Trophoblast cell (in vitro differentiated cells and primary cell): ENCODE measurements around the gene KCNT2.

Experiments
- DNase-seq, 2 donors: peaks; one replicate each; pipeline ENCODE4 v3.0.0-alpha.2; 2016
- H2AFZ ChIP-seq: 2 replicates; pipeline ENCODE4 v1.6.1; 2013; ENCODE audit warnings: low read length, moderate library complexity, mild to moderate bottlenecking; ENCODE audit not compliant: insufficient read depth, poor library complexity
- H2AK5ac ChIP-seq: 2 replicates; pipeline ENCODE4 v1.6.1; 2013; ENCODE audit warnings: mild to moderate bottlenecking, low read length
- H2BK120ac ChIP-seq: 2 replicates; pipeline ENCODE4 v1.6.1; 2013; ENCODE audit warnings: low read length, mild to moderate bottlenecking, moderate library complexity; ENCODE audit not compliant: insufficient read depth, poor library complexity
- H2BK12ac ChIP-seq: 2 replicates; pipeline ENCODE4 v1.6.1; 2013; ENCODE audit warnings: mild to moderate bottlenecking, low read length, moderate library complexity
- H2BK5ac ChIP-seq: 2 replicates; pipeline ENCODE4 v1.6.1; 2013; ENCODE audit warnings: low read length, low read depth, moderate library complexity, mild to moderate bottlenecking; ENCODE audit not compliant: poor library complexity
- H3K14ac ChIP-seq: 2 replicates; pipeline ENCODE4 v1.6.1; 2013; ENCODE audit warnings: mild to moderate bottlenecking, low read length
- H3K18ac ChIP-seq: 2 replicates; pipeline ENCODE4 v1.6.1; 2013; ENCODE audit warnings: mild to moderate bottlenecking, low read length
- H3K23ac ChIP-seq: 2 replicates; pipeline ENCODE4 v1.6.1; 2013; ENCODE audit warnings: low read length
- H3K27ac ChIP-seq: 2 replicates; pipeline ENCODE4 v1.5.1; 2013; ENCODE audit warnings: low read depth, mild to moderate bottlenecking, inconsistent platforms, low read length, moderate library complexity
- H3K27me3 ChIP-seq: 2 replicates; pipeline ENCODE4 v1.6.1; 2013; ENCODE audit warnings: inconsistent platforms, mild to moderate bottlenecking, low read length, moderate library complexity; ENCODE audit not compliant: insufficient read depth
- H3K36me3 ChIP-seq, 2 experiments: 1 replicate in 1 of 2; 2 replicates in 1 of 2; pipeline ENCODE4 v1.6.1; 2013; ENCODE audit warnings: low read length in 2 of 2, mild to moderate bottlenecking in 2 of 2, moderate library complexity in 1 of 2; ENCODE audit not compliant: insufficient read depth in 2 of 2, control insufficient read depth in 1 of 2
- H3K4ac ChIP-seq: 2 replicates; pipeline ENCODE4 v1.6.1; 2013; ENCODE audit warnings: low read depth, mild to moderate bottlenecking, low read length, moderate library complexity
- H3K4me1 ChIP-seq, 2 experiments: 1 replicate in 1 of 2; 2 replicates in 1 of 2; pipeline ENCODE4 v1.6.1; 2013; ENCODE audit warnings: low read length in 2 of 2, mild to moderate bottlenecking in 2 of 2, moderate library complexity in 1 of 2; ENCODE audit not compliant: insufficient read depth in 2 of 2, control insufficient read depth in 1 of 2
- H3K4me2 ChIP-seq: 2 replicates; pipeline ENCODE4 v1.6.1; 2013; ENCODE audit warnings: inconsistent platforms, mild to moderate bottlenecking, low read length, moderate library complexity
- H3K4me3 ChIP-seq: 2 replicates; pipeline ENCODE4 v1.5.1; 2013; ENCODE audit warnings: mild to moderate bottlenecking, low read depth, low read length, inconsistent platforms
- H3K79me1 ChIP-seq: one replicate; pipeline ENCODE4 v1.6.1; 2013; ENCODE audit warnings: low read length
- H3K79me2 ChIP-seq: 2 replicates; pipeline ENCODE4 v1.6.1; 2013; ENCODE audit warnings: low read length, mild to moderate bottlenecking; ENCODE audit not compliant: control insufficient read depth, insufficient read depth, poor library complexity
- H3K9ac ChIP-seq: 2 replicates; pipeline ENCODE4 v1.6.1; 2013; ENCODE audit warnings: mild to moderate bottlenecking, low read length
- H3K9me3 ChIP-seq: 2 replicates; pipeline ENCODE4 v1.6.1; 2013; ENCODE audit warnings: low read depth, mild to moderate bottlenecking, control low read depth, inconsistent platforms, low read length; ENCODE audit not compliant: insufficient read depth
- H4K12ac ChIP-seq: 2 replicates; pipeline ENCODE4 v1.6.1; 2013; ENCODE audit warnings: low read depth, mild to moderate bottlenecking, low read length, moderate library complexity
- H4K8ac ChIP-seq: 2 replicates; pipeline ENCODE4 v1.6.1; 2013; ENCODE audit warnings: low read depth, mild to moderate bottlenecking, low read length, moderate library complexity
- H4K91ac ChIP-seq: one replicate; pipeline ENCODE4 v1.6.1; 2013; ENCODE audit warnings: low read depth, mild to moderate bottlenecking, low read length, moderate library complexity
- WGBS: extraction: QIAGEN DNeasy Blood & Tissue Kit; methylation state at CpG from one replicate; pipeline ENCODE4 v1.1.7; 2013; ENCODE audit warnings: missing lambda C conversion rate; ENCODE audit not compliant: insufficient read length, insufficient coverage; ENCODE audit errors: extremely low coverage; 5-methylcytosine and 5-hydroxymethylcytosine counted together

The KCNT2 gene

GRCh38 chr1:196209983-196210382 is 398.3 kb downstream of the KCNT2 start:
- H3K36me3 ChIP-seq, result no peaks in the 10 kb centered on the region
- no peaks in the 10 kb centered on the region for H3K9me3 ChIP-seq
- H4K91ac ChIP-seq, result no peak overlapping the region
- no peak overlapping the region for H3K4me3 ChIP-seq
- no peak overlapping the region for H2AFZ ChIP-seq
- H3K4me1 ChIP-seq, result no peaks in the 10 kb centered on the region
- no peak overlapping the region for H3K4me2 ChIP-seq
- no peak for DNase-seq
- WGBS, result no CpG with 5 or more reads among the region's 2 CpGs
- no peak overlapping the region for H2AK5ac ChIP-seq
- no peaks in the 10 kb centered on the region for H3K79me2 ChIP-seq
- no peak overlapping the region for H2BK5ac ChIP-seq
- H2BK12ac ChIP-seq, result no peak overlapping the region
- no peak overlapping the region for H2BK120ac ChIP-seq
- no peak overlapping the region for H3K18ac ChIP-seq
- H3K23ac ChIP-seq, result no peak overlapping the region
- H3K4ac ChIP-seq, result no peak overlapping the region
- no peak overlapping the region for H3K27ac ChIP-seq
- H3K27me3 ChIP-seq, result no peaks in the 10 kb centered on the region
- no peak overlapping the region for H4K8ac ChIP-seq
- no peak overlapping the region for H3K9ac ChIP-seq
- no peaks in the 10 kb centered on the region for H3K79me1 ChIP-seq
- H4K12ac ChIP-seq, result no peak overlapping the region
- H3K14ac ChIP-seq, result no peak overlapping the region

- H3K9me3 ChIP-seq, result no peaks in the 10 kb centered on the region
- no peak overlapping the region for H3K27ac ChIP-seq
- no peak overlapping the region for H3K14ac ChIP-seq
- no peak overlapping the region for H3K4ac ChIP-seq
- no peak overlapping the region for H3K4me3 ChIP-seq
- H4K8ac ChIP-seq, result no peak overlapping the region
- no peak overlapping the region for H4K91ac ChIP-seq
- H2BK5ac ChIP-seq, result no peak overlapping the region
- WGBS, result no CpG with 5 or more reads among the region's 3 CpGs
- H3K23ac ChIP-seq, result no peak overlapping the region
- no peak overlapping the region for H2AFZ ChIP-seq
- H3K27me3 ChIP-seq, result no peaks in the 10 kb centered on the region
- H3K4me2 ChIP-seq, result no peak overlapping the region
- H3K18ac ChIP-seq, result no peak overlapping the region
- no peak overlapping the region for H2BK120ac ChIP-seq
- no peak overlapping the region for H4K12ac ChIP-seq
- no peaks in the 10 kb centered on the region for H3K36me3 ChIP-seq
- no peak overlapping the region for H2AK5ac ChIP-seq
- no peaks in the 10 kb centered on the region for H3K79me2 ChIP-seq
- no peaks in the 10 kb centered on the region for H3K79me1 ChIP-seq
- no peaks in the 10 kb centered on the region for H3K4me1 ChIP-seq
- DNase-seq, result no peak
- no peak overlapping the region for H2BK12ac ChIP-seq
- no peak overlapping the region for H3K9ac ChIP-seq
These were observed 399.0 kb downstream of the KCNT2 start for GRCh38 chr1:196209265-196209664.

GRCh38 chr1:196207612-196208217 is 400.5 kb downstream of the KCNT2 start:
- no peaks in the 10 kb centered on the region for H3K79me2 ChIP-seq
- H3K9ac ChIP-seq, result no peak overlapping the region
- peak in 1 of 2 donors; percentile 57 for DNase-seq
- no peak overlapping the region for H2AK5ac ChIP-seq
- no peak overlapping the region for H3K4me3 ChIP-seq
- H2BK5ac ChIP-seq, result no peak overlapping the region
- H4K91ac ChIP-seq, result no peak overlapping the region
- no peak overlapping the region for H3K18ac ChIP-seq
- no peaks in the 10 kb centered on the region for H3K36me3 ChIP-seq
- no peak overlapping the region for H4K8ac ChIP-seq
- H2AFZ ChIP-seq, result no peak overlapping the region
- no peak overlapping the region for H3K27ac ChIP-seq
- no peak overlapping the region for H3K23ac ChIP-seq
- H3K4ac ChIP-seq, result no peak overlapping the region
- H3K14ac ChIP-seq, result no peak overlapping the region
- no peak overlapping the region for H4K12ac ChIP-seq
- H3K4me2 ChIP-seq, result no peak overlapping the region
- H3K4me1 ChIP-seq, result no peaks in the 10 kb centered on the region
- no peaks in the 10 kb centered on the region for H3K79me1 ChIP-seq
- no CpG with 5 or more reads among the region's 3 CpGs for WGBS
- H3K27me3 ChIP-seq, result no peaks in the 10 kb centered on the region
- H3K9me3 ChIP-seq, result no peaks in the 10 kb centered on the region
- no peak overlapping the region for H2BK12ac ChIP-seq
- no peak overlapping the region for H2BK120ac ChIP-seq

GRCh38 chr1:196205882-196206281 is 402.4 kb downstream of the KCNT2 start:
- no peak overlapping the region for H3K9ac ChIP-seq
- H3K27ac ChIP-seq, result no peak overlapping the region
- no peaks in the 10 kb centered on the region for H3K79me1 ChIP-seq
- no peak overlapping the region for H2BK5ac ChIP-seq
- H2AFZ ChIP-seq, result no peak overlapping the region
- H3K14ac ChIP-seq, result no peak overlapping the region
- no peak overlapping the region for H4K8ac ChIP-seq
- H4K91ac ChIP-seq, result no peak overlapping the region
- H3K79me2 ChIP-seq, result no peaks in the 10 kb centered on the region
- H3K4me2 ChIP-seq, result no peak overlapping the region
- H3K36me3 ChIP-seq, result no peaks in the 10 kb centered on the region
- H2BK120ac ChIP-seq, result no peak overlapping the region
- no peak overlapping the region for H3K18ac ChIP-seq
- H3K9me3 ChIP-seq, result no peaks in the 10 kb centered on the region
- WGBS, result no CpG with 5 or more reads among the region's 2 CpGs
- no peak overlapping the region for H2BK12ac ChIP-seq
- no peak overlapping the region for H3K4ac ChIP-seq
- no peak for DNase-seq
- no peaks in the 10 kb centered on the region for H3K27me3 ChIP-seq
- H3K23ac ChIP-seq, result no peak overlapping the region
- H2AK5ac ChIP-seq, result no peak overlapping the region
- H3K4me3 ChIP-seq, result no peak overlapping the region
- H4K12ac ChIP-seq, result no peak overlapping the region
- no peaks in the 10 kb centered on the region for H3K4me1 ChIP-seq
